Stimulated activated CD4-positive, alpha-beta T cell treated with anti-CD3 and anti-CD28 coated beads, Interleukin-15, amount 100 ng/mL, for 24 hours (primary cell): ENCODE data around the gene PRCC.

Source experiments
- DNase-seq: peaks from one replicate; pipeline ENCODE4 v3.0.0-alpha.2; 2020

The PRCC gene

GRCh38 chr1:156816561-156817328 lies 49.4 kb downstream of the PRCC start, which contains the start of gene SH2D2A:
Gene SH2D2A (minus strand): TSS chr1:156816848. CDS start chr1:156816708, 140 bp downstream.
- DNase-seq, result peak; percentile 96

- DNase-seq, result peak; percentile 71
These were observed 54.5 kb downstream of the PRCC start for GRCh38 chr1:156821801-156822200.

GRCh38 chr1:156822680-156823079 lies 55.3 kb downstream of the PRCC start:
- no peak for DNase-seq

GRCh38 chr1:156823210-156823790 lies 56.0 kb downstream of the PRCC start:
- no peak for DNase-seq

- no peak for DNase-seq
These were observed 59.3 kb downstream of the PRCC start for GRCh38 chr1:156826630-156827029.

- no peak for DNase-seq
These were observed 61.2 kb downstream of the PRCC start for GRCh38 chr1:156828400-156829124.

- DNase-seq, result no peak
These were observed 65.1 kb downstream of the PRCC start for GRCh38 chr1:156832434-156832833.

- no peak for DNase-seq
These were observed 66.3 kb downstream of the PRCC start for GRCh38 chr1:156833603-156834002.

- DNase-seq, result no peak
These were observed 67.0 kb downstream of the PRCC start for GRCh38 chr1:156834322-156834721.

GRCh38 chr1:156836041-156836654 lies 68.8 kb downstream of the PRCC start:
- DNase-seq, result peak; percentile 69

- no peak for DNase-seq
These were observed 69.6 kb downstream of the PRCC start for GRCh38 chr1:156836892-156837291.

- DNase-seq, result peak; percentile 56
These were observed 71.6 kb downstream of the PRCC start for GRCh38 chr1:156838972-156839371.

- DNase-seq, result no peak
These were observed 72.2 kb downstream of the PRCC start for GRCh38 chr1:156839426-156840109.

- no peak for DNase-seq
These were observed 73.0 kb downstream of the PRCC start for GRCh38 chr1:156840186-156840897.

- DNase-seq, result no peak
These were observed 73.6 kb downstream of the PRCC start for GRCh38 chr1:156840898-156841279.

- no peak for DNase-seq
These were observed 74.0 kb downstream of the PRCC start for GRCh38 chr1:156841295-156841855.

GRCh38 chr1:156842618-156843300 lies 75.4 kb downstream of the PRCC start:
- no peak for DNase-seq

- no peak for DNase-seq
These were observed 76.8 kb downstream of the PRCC start for GRCh38 chr1:156844102-156844501.

- DNase-seq, result no peak
These were observed 77.3 kb downstream of the PRCC start for GRCh38 chr1:156844638-156845037.

GRCh38 chr1:156845055-156845952 lies 78.0 kb downstream of the PRCC start:
- peak; percentile 51 for DNase-seq
